A375 (cell line): ENCODE measurements around the gene SRI. TPM values are rescaled to one million over a fixed set of nuclear protein-coding genes. Genes with fewer than 3 reads are reported as not detected.

Source experiments
- total RNA-seq: library from RNA; depleted of rRNA; stranded (reverse); fragments of >200 nt; shearing (Covaris generic); gene quantifications from 2 replicates; pipeline ENCODE4 v1.2.3, GENCODE V29; 2014; rRNA removed

SRI gene, protein sequence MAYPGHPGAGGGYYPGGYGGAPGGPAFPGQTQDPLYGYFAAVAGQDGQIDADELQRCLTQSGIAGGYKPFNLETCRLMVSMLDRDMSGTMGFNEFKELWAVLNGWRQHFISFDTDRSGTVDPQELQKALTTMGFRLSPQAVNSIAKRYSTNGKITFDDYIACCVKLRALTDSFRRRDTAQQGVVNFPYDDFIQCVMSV
- 158 and 214 TPM in 2 replicates for total RNA-seq

DNA sequence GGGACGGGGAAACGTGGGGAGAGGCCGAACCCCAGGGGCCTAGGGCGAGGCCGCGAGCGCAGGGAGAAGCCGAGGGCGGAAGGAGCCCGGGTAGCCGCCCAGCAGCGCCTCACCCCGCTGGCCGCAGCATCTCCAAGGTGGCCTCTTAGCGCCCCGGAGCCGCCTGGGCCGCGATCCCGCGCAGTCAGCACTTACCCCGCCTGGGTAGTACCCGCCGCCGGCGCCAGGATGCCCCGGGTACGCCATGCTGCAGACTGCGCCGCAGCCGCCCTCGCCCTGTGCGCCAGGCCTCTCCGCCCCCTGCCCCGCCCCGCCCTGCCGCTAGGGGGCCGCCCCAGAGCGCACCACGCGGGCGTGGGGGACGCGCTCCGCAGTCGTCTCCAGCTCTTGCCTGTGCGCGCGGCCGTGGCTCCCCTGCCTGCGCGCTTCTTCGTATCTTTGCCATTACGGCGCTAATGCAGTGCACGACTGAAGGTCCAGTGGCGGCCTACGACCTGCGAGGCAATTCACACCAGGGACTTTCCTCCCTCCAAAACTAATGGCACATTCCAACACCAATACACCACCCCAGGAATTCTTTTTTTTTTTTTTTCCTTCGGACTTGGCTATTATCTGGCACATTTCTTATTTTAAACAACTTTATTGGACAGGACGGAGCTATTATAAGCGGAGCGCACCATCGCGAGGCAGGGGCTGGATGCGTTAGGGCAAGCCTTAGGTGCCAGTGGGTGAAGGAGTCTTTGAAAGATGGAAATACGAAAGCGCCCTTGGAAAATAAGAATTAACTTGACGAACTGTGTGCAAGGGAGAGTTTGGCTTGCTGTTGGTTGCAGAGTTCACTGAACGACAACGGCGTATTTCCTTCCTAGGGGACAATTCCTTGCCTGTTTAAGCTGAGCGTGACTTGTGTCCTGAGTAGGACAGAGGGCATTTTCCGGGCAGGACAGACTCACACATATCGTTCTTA lies at the start of gene SRI:
Gene SRI, minus strand, starts transcription at position 258 of the 967 bp plus-strand sequence. Its CDS starts 12 bp downstream, at position 246.

Other genes with a start within 250 kb of the SRI start
- gene STEAP4, start 86.9 kb upstream of the SRI start, total RNA-seq, result not detected in 2 replicates